GM12872 (cell line): ENCODE results near the gene MYO5B.

Experiments
- TF ChIP-seq, protein P1 (sequence below): IDR thresholded peaks from 3 replicates; pipeline ENCODE4 v1.5.1; 2011; ENCODE audit warnings: low read depth, mild to moderate bottlenecking, low read length, moderate library complexity; ENCODE audit not compliant: insufficient read depth

MYO5B gene

DNA sequence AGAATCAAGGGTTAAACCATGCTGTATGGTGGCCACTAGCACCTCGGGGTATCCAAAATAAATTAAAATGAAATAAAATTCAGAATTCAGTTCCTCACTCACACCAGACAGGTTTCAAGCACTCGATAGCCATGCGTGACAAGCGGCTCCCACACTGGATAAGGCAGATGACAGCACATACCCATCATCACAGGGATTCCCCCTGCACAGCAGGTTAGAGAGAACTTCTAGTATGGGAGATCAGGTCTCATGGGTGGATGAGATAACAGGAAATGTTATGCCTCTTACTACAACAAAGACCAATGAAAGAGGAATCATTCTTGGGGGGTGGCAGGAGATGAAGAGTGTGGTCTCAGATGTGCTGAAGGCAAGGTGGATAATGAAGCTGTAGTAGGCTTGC lies 259.7 kb downstream of the MYO5B start:
- TF ChIP-seq, protein P1, sequence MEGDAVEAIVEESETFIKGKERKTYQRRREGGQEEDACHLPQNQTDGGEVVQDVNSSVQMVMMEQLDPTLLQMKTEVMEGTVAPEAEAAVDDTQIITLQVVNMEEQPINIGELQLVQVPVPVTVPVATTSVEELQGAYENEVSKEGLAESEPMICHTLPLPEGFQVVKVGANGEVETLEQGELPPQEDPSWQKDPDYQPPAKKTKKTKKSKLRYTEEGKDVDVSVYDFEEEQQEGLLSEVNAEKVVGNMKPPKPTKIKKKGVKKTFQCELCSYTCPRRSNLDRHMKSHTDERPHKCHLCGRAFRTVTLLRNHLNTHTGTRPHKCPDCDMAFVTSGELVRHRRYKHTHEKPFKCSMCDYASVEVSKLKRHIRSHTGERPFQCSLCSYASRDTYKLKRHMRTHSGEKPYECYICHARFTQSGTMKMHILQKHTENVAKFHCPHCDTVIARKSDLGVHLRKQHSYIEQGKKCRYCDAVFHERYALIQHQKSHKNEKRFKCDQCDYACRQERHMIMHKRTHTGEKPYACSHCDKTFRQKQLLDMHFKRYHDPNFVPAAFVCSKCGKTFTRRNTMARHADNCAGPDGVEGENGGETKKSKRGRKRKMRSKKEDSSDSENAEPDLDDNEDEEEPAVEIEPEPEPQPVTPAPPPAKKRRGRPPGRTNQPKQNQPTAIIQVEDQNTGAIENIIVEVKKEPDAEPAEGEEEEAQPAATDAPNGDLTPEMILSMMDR, result no peak

DNA sequence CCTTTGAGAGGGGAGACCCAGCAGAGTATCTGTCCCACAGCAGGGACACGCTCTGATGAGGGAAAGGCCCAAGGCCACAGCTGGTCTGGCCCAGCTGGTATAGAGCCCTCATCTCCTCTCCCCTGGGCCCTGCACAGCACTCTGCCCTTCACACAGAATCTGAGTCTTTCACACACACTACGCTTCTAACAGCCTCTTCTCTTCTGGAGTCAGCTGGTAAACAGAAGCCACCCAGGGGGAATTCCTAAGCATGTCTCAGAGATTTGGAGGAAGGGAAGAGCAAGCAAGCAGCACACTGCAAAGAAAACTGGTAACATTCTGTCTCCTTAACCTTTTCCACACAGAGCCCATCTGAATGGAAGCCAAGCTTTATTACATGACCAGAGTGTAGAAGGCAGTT lies 260.5 kb downstream of the MYO5B start:
- TF ChIP-seq, protein P1, result no peak

DNA sequence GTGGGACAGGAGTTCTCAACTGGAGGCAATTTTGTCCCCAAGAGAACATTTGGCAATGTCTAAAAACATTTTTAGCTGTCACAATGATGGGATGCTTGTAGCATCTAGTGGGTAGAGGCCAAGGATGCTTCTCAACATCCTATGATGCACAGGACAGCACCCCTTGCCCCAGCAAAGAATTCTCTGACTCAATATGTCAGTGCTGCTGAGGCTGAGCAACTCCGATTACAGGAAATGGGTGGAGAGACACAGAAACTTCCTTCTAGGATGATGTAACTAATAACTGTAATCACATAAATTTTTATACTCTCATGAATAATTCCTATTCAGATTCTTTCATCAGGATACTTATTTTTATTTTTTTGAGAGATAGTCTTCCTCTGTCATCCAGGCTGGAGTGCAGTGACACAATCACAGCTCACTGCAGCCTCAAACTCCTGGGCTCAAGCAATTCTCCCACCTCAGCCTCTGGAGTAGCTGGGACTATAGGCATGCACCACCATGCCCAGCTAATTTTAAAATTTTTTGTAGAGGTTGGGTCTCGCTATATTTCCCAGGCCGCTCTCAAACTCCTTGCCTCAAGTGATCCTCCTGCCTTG lies 261.3 kb downstream of the MYO5B start:
- TF ChIP-seq, protein P1, result no peak

DNA sequence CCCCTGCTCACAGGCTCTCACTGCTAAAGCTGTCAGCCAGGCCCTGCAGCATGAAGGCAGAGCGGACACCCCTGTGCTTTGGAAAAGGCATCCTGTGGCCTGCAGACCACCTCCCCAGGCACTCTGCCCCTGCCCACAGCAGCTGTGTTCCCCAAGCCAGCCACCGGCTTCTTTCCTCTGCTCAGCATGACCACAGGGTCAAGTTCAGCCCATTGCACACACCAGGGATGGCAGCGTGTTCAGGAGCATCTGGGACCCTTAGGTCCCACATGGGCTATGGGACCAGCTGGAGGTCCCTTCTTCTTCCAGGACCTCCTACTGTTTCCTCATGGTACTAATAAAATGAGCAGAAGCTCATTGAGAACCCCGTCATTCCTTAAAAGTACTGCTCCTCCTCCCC lies 263.2 kb downstream of the MYO5B start:
- TF ChIP-seq, protein P1, result no peak

DNA sequence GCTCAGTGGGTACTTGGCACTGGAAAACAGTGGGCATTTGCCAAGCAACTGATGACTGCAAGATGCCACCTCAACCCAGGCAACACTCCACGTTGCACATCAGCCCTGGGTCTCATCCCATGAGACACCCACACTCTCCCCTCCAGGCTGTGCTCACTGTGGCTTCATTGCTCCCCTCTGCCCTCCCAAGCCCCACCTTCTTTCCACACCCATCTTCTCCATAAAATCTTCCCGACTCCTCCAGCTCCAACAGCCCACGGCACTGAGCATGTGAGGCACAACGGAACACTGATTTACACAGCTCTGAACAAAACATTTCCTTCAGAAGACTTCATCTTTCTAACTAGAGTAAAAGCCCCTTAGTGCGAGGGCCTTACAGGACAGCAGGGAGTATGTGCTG lies 263.8 kb downstream of the MYO5B start:
- TF ChIP-seq, protein P1, result no peak

DNA sequence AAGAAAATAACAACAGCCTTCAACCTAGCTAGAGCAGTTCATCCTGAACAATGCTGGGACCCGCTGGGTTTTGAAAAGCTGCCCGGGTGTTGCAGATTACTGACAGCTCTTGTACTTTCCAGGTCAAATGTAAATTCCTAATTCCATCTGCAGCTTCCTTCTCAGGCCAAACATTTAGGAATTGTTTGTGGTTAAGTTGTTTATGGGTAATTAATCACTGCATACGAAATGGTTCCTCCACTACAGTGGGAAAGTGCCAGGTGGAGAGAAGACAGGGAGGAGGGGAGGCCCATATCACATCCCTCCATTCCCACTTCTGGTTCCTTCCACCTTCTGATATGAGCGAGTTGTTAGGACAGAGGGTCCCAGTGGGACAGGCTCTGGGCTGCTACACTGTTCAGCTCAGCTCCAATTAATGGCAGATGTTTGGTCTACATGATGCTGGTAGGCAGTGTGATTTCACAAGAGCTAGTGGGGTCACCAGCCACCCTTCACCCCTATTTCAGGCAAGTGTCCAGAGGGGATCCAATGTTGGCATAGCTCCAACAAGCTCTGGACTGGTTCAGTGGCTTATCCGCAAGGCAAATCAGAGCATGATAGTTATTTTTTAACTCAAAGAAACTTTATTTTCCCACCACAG lies 268.7 kb downstream of the MYO5B start:
- TF ChIP-seq, protein P1, result no peak

DNA sequence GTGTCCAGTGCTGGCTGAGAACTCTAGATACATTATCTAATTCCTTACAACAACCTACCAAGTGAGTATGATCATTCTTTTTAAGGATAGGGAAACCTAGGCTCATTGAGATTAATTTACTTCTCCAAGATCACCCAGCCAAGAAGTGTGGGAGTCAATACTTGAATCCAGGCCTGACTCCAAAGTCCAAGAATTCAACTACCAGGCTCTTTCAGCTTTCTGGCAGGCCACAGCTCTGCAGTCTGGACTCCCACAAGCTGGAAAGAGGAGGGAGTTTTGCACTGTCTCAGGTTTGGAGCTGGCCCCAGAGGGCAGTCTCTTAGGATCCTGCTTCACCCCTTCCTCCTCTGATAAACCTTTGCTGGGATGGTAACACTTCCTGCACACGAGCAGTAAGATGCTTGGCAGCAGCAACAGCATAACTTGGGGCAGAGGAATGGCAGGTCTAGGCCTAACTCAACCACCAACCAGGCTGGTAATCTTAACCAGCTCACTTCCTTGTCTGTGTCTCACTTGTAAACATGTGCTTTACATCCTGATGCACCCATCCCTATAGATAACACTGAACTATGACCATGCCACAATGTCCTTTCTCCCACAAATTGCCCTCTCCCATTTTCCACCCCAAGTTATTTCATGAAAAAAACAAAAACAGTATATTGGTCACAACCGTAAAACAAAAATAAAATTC lies 270.5 kb downstream of the MYO5B start:
- TF ChIP-seq, protein P1, result no peak
